ENCODE measurements around the gene BLMH. TPM values are rescaled to one million over a fixed set of nuclear protein-coding genes. Genes with fewer than 3 reads are reported as not detected.

BLMH gene, protein sequence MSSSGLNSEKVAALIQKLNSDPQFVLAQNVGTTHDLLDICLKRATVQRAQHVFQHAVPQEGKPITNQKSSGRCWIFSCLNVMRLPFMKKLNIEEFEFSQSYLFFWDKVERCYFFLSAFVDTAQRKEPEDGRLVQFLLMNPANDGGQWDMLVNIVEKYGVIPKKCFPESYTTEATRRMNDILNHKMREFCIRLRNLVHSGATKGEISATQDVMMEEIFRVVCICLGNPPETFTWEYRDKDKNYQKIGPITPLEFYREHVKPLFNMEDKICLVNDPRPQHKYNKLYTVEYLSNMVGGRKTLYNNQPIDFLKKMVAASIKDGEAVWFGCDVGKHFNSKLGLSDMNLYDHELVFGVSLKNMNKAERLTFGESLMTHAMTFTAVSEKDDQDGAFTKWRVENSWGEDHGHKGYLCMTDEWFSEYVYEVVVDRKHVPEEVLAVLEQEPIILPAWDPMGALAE
- 76.3 and 85.3 TPM in 2 replicates for total RNA-seq (2013; cell fraction: nucleolus; rRNA removed)
- total RNA-seq (2014; rRNA removed) (37.2 and 42.8 TPM in 2 replicates), total RNA-seq (2014; rRNA removed; fragmentation: Illumina TruSeq; extraction: Trizol) (58.8 and 59.7 TPM in 2 replicates), total RNA-seq (2021) (63.9 and 64.5 TPM in 2 replicates), polyA plus RNA-seq (2011; rRNA removed) (29.8 and 31.0 TPM in 2 replicates), polyA plus RNA-seq (2014; fragmentation: Illumina TruSeq; extraction: Trizol) (59.9 and 66.1 TPM in 2 replicates), polyA plus RNA-seq (2014; fragmentation: Nextera tagmentation; extraction: Ambion mirVana) (10 to 100 TPM; 16.1 to 34.2 TPM), polyA plus RNA-seq (2014; rRNA removed) (42.7 and 49.2 TPM in 2 replicates), polyA plus RNA-seq (2016; fragmentation: Nextera tagmentation; extraction: Ambion mirVana) (10 to 100 TPM; 63.3 to 63.4 TPM), polyA minus RNA-seq (2011; rRNA and poly(A)+ RNA removed) (29.3 and 36.0 TPM in 2 replicates), Bru-seq, nascent RNA (percentile 79 among the genes with signal in this experiment), BruChase-seq, experiment 1, labeled RNA remaining after a 6-hour chase (percentile 75 among the genes with signal in this experiment), BruChase-seq, experiment 2, labeled RNA remaining after a 2-hour chase (percentile 78 among the genes with signal in this experiment)
- polyA plus RNA-seq (2011; ENCODE audit: low read depth): 27.2 TPM
- 19.9 and 20.1 TPM in 2 replicates for polyA plus RNA-seq (2011; cell fraction: cytosol; rRNA removed)
- 33.2 and 44.3 TPM in 2 replicates for polyA plus RNA-seq (2011; cell fraction: nucleus; rRNA removed)
- 30.3 and 36.3 TPM in 2 replicates for polyA plus RNA-seq (2012)
- polyA minus RNA-seq (2011; cell fraction: cytosol; rRNA and poly(A)+ RNA removed): 9.9 and 13.5 TPM in 2 replicates
- 27.3 and 63.5 TPM in 2 replicates for polyA minus RNA-seq (2011; cell fraction: nucleus; rRNA and poly(A)+ RNA removed)
- long read RNA-seq, experiment 1, transcript BLMH-201 (12 exons, 2,365 nt): major isoform, 51 of 62 reads
- long read RNA-seq, experiment 1, partial matches to known transcripts: 5 of 62 reads
- long read RNA-seq, experiment 1, other reads (novel, unspliced or antisense): 5 of 62 reads
- long read RNA-seq, experiment 2, transcript BLMH-201 (12 exons, 2,365 nt): major isoform, 396 of 461 reads
- long read RNA-seq, experiment 2, partial matches to known transcripts: 34 of 461 reads
- long read RNA-seq, experiment 2, other reads (novel, unspliced or antisense): 28 of 461 reads

DNA sequence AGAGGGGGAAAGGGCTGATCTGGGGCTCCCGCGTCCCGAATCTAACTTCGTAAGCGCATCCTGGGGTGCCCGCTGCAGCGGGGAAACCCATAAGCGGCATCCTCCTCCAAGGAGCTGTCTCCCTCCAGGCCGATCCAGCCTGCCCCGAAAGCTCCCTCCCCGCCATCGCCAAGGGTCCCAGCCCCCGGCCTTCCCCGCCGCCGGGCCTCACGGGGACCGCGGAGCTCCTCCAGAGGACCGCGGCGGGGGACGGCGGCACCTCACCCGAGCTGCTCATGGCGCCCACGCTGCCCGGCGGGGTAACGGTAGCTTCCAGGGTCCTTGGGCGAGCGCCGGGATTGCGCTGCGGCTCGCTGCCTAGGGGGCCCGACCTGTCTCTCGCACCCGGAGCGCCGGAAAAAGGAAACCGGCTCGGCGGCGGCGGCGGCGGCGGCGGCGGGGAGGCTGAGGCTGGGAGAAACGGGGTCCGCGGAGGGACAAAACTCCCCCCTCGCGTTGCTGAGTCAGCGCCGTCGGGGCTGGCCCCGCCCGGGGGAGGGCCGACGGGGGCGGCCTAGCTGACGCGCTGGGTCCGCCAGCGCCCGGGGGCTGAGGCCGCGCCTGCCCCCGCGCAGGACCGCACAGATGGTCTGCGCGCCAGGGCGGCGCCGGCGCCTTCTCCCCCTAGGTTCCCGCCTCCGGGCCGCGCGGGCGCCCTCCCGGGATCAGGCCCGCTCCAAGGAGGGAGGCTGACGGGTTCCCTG lies at the start of gene BLMH:
Gene BLMH (minus strand): TSS at position 402 of the 743 bp plus-strand sequence. CDS start 125 bp downstream, at position 277.
- peak within 1 kb of the TSS; percentile 75 for H2AFZ ChIP-seq (ENCODE audit: control insufficient read depth, low read depth, low read length)
- peak within 1 kb of the TSS; percentile 92 for H3K4me3 ChIP-seq
- H3K27me3 ChIP-seq (replicated peaks in 1 of 2; ENCODE audit: control insufficient read depth in 2 of 2, insufficient read depth in 2 of 2, low read length in 1 of 2): no peaks in the 10 kb centered on the region
- peak within 1 kb of the TSS; percentile 82 for H3K4me2 ChIP-seq (ENCODE audit: control insufficient read depth, insufficient read depth)
- in situ Hi-C loops (cut with MboI) (no loop called here), intact Hi-C loops (cut with micrococcal nuclease; ENCODE audit: unreplicated experiment) (loop anchor here (2.0 kb wide), 1 partner anchor 45 kb away; no protein-coding TSS in a partner anchor)
- FAIRE-seq: no peak
- DNase-seq (ENCODE audit: low read depth, low spot score): no peak
- POLR2A ChIA-PET: interaction anchor here (0.6 to 2.3 kb wide), 9 partner anchors 10 to 206 kb away, joined by 3 to 13 read pairs (median 4); partner anchors contain the start of gene TMIGD1
- H3K36me3 ChIP-seq (ENCODE audit: control insufficient read depth in 2 of 2, insufficient read depth in 2 of 2, low read length in 1 of 2): peaks cover 0 to 3% of the 10 kb centered on the region in 2 experiments; a peak in 3 of 4 replicates
- H3K27ac ChIP-seq (ENCODE audit: control insufficient read depth, insufficient read depth): peak within 1 kb of the TSS; percentile 59
- CTCF ChIA-PET: interaction anchor here (0.6 to 2.7 kb wide), 13 partner anchors 12 to 700 kb away, joined by 3 to 33 read pairs (median 3); partner anchors contain the start of gene TMIGD1
- no peaks in the 10 kb centered on the region for H4K20me1 ChIP-seq (ENCODE audit: control insufficient read depth, insufficient read depth)
- SMC1A ChIA-PET (ENCODE audit: uncharacterized antibody, unreplicated experiment): interaction anchor here (0.9 to 2.3 kb wide), 13 partner anchors 13 to 187 kb away, joined by 3 to 11 read pairs (median 6); partner anchors contain the start of gene GOSR1
- no peaks in the 10 kb centered on the region for H3K4me1 ChIP-seq (ENCODE audit: control insufficient read depth, insufficient read depth, low read length)
- BruUV-seq (replicated peaks): TSS peak; percentile 64
- ATAC-seq: peak; percentile 94
- peaks cover 18% of the 10 kb centered on the region for H3K79me2 ChIP-seq (ENCODE audit: control insufficient read depth, insufficient read depth, low read length)
- 1% methylated on average over 68 of the region's 89 CpGs for WGBS (ENCODE audit: insufficient coverage, insufficient replicate concordance, low lambda C conversion rate, missing lambda C conversion rate)
- RAD21 ChIA-PET (ENCODE audit: unreplicated experiment): interaction anchor here (0.8 to 2.7 kb wide), 9 partner anchors 16 to 360 kb away, joined by 3 to 25 read pairs (median 4); partner anchors contain the start of gene TMIGD1
- H3K9ac ChIP-seq (ENCODE audit: control insufficient read depth, insufficient read depth, low read length): peak within 1 kb of the TSS; percentile 70
- H3K9me3 ChIP-seq (replicated peaks; ENCODE audit: control insufficient read depth, insufficient read depth, low read length): no peaks in the 10 kb centered on the region
- TF ChIP-seq TCF3 (IDR thresholded peaks at IDR 0.05; ENCODE audit: borderline replicate concordance, insufficient read depth, low read depth, low read length) (no peak), TCF7 (IDR thresholded peaks at IDR 0.05; ENCODE audit: borderline replicate concordance) (no peak), BHLHE40 (IDR thresholded peaks at IDR 0.05; ENCODE audit: borderline replicate concordance in 1 of 2, low read depth in 2 of 2, low read length in 1 of 2) (peak in 1 of 2 experiments; percentile 72; a peak in 2 of 4 replicates), RCOR1 (conservative IDR thresholded peaks at IDR 0.05; ENCODE audit: low read depth, low read length) (no peak), PAX5 (IDR thresholded peaks at IDR 0.05; ENCODE audit: borderline replicate concordance, low read depth, low read length) (no peak; the same call in 1 of the 2 replicates), TBL1XR1 (IDR thresholded peaks at IDR 0.05; ENCODE audit: low read depth, low read length) (no peak), CBX3 (IDR thresholded peaks at IDR 0.05; ENCODE audit: borderline replicate concordance, low read depth) (no peak), NR2F1 (conservative IDR thresholded peaks at IDR 0.05) (peak; percentile 59), MEF2A (IDR thresholded peaks at IDR 0.05; ENCODE audit: insufficient read depth, low read depth, low read length) (0 out of 2 replicates have a peak, but pooled peaks have one; percentile 37)
- TF ChIP-seq, protein P1, sequence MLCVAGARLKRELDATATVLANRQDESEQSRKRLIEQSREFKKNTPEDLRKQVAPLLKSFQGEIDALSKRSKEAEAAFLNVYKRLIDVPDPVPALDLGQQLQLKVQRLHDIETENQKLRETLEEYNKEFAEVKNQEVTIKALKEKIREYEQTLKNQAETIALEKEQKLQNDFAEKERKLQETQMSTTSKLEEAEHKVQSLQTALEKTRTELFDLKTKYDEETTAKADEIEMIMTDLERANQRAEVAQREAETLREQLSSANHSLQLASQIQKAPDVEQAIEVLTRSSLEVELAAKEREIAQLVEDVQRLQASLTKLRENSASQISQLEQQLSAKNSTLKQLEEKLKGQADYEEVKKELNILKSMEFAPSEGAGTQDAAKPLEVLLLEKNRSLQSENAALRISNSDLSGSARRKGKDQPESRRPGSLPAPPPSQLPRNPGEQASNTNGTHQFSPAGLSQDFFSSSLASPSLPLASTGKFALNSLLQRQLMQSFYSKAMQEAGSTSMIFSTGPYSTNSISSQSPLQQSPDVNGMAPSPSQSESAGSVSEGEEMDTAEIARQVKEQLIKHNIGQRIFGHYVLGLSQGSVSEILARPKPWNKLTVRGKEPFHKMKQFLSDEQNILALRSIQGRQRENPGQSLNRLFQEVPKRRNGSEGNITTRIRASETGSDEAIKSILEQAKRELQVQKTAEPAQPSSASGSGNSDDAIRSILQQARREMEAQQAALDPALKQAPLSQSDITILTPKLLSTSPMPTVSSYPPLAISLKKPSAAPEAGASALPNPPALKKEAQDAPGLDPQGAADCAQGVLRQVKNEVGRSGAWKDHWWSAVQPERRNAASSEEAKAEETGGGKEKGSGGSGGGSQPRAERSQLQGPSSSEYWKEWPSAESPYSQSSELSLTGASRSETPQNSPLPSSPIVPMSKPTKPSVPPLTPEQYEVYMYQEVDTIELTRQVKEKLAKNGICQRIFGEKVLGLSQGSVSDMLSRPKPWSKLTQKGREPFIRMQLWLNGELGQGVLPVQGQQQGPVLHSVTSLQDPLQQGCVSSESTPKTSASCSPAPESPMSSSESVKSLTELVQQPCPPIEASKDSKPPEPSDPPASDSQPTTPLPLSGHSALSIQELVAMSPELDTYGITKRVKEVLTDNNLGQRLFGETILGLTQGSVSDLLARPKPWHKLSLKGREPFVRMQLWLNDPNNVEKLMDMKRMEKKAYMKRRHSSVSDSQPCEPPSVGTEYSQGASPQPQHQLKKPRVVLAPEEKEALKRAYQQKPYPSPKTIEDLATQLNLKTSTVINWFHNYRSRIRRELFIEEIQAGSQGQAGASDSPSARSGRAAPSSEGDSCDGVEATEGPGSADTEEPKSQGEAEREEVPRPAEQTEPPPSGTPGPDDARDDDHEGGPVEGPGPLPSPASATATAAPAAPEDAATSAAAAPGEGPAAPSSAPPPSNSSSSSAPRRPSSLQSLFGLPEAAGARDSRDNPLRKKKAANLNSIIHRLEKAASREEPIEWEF (IDR thresholded peaks at IDR 0.05; ENCODE audit: insufficient replicate concordance, low read depth, low read length): no peak

All from GM12878 (cell line).